Keratinocyte (primary cell): ENCODE measurements around the gene LPAR1. TPM values are rescaled to one million over a fixed set of nuclear protein-coding genes. Genes with fewer than 3 reads are reported as not detected.

Experiments
- DNase-seq: peaks from one replicate; pipeline ENCODE4 v3.0.0-alpha.2; 2011; ENCODE audit warnings: low read depth, missing footprints, low spot score
- FAIRE-seq: peaks from 2 replicates; lab custom pipeline; 2011; peaks lifted over from hg19 to GRCh38; lab: Jason Lieb, UNC
- H2AFZ ChIP-seq: 2 replicates; pipeline ENCODE4 v1.6.0; 2012; ENCODE audit warnings: low read length, control low read depth, inconsistent platforms; ENCODE audit not compliant: control insufficient read depth
- H3K27ac ChIP-seq: 2 replicates; pipeline ENCODE4 v1.5.1; 2011; ENCODE audit warnings: low read length; ENCODE audit not compliant: control insufficient read depth, insufficient read depth
- H3K27me3 ChIP-seq: 3 replicates; pipeline ENCODE4 v1.6.0; 2011; ENCODE audit warnings: low read length; ENCODE audit not compliant: control insufficient read depth, insufficient read depth; ENCODE audit errors: extremely low read depth
- H3K36me3 ChIP-seq, 2 experiments: 2 replicates in 1 of 2; 3 replicates in 1 of 2; pipeline ENCODE4 v1.5.1; 2011; ENCODE audit warnings: low read length in 2 of 2, mild to moderate bottlenecking in 1 of 2; ENCODE audit not compliant: control insufficient read depth in 2 of 2, insufficient read depth in 2 of 2; ENCODE audit errors: extremely low read depth in 1 of 2
- H3K4me1 ChIP-seq: 3 replicates; pipeline ENCODE4 v1.5.1; 2011; ENCODE audit warnings: low read length; ENCODE audit not compliant: control insufficient read depth, insufficient read depth; ENCODE audit errors: extremely low read depth
- H3K4me2 ChIP-seq: 3 replicates; pipeline ENCODE4 v1.6.0; 2011; ENCODE audit warnings: low read depth, low read length; ENCODE audit not compliant: control insufficient read depth, insufficient read depth; ENCODE audit errors: extremely low read depth
- H3K4me3 ChIP-seq, 3 experiments: fragments of 200-600 bp in 1 of 3; sonication (generic) in 1 of 3; 2 replicates in 2 of 3; 3 replicates in 1 of 3; pipeline ENCODE4 v1.5.1; 2011 to 2016; ENCODE audit warnings: low read length in 3 of 3, mild to moderate bottlenecking in 3 of 3, control low read depth in 2 of 3, inconsistent platforms in 1 of 3, low read depth in 1 of 3, mixed read lengths in 1 of 3, mixed run types in 1 of 3, moderate library complexity in 1 of 3; ENCODE audit not compliant: control insufficient read depth in 2 of 3, insufficient read depth in 2 of 3; ENCODE audit errors: extremely low read depth in 1 of 3
- H3K79me2 ChIP-seq: 2 replicates; pipeline ENCODE4 v1.6.0; 2012; ENCODE audit warnings: low read length; ENCODE audit not compliant: control insufficient read depth, insufficient read depth
- H3K9ac ChIP-seq: 3 replicates; pipeline ENCODE4 v1.6.0; 2011; ENCODE audit warnings: low read length; ENCODE audit not compliant: control insufficient read depth, insufficient read depth; ENCODE audit errors: extremely low read depth
- H3K9me1 ChIP-seq: 3 replicates; pipeline ENCODE4 v1.6.0; 2011; ENCODE audit warnings: low read length; ENCODE audit not compliant: control insufficient read depth, insufficient read depth; ENCODE audit errors: extremely low read depth
- H3K9me3 ChIP-seq: 2 replicates; pipeline ENCODE4 v1.5.1; 2012; ENCODE audit warnings: low read depth, low read length; ENCODE audit not compliant: control insufficient read depth
- H4K20me1 ChIP-seq: 3 replicates; pipeline ENCODE4 v1.6.0; 2011; ENCODE audit warnings: low read length; ENCODE audit not compliant: control insufficient read depth, insufficient read depth; ENCODE audit errors: extremely low read depth
- CTCF ChIP-seq, 3 experiments: IDR thresholded peaks in 1 of 3; conservative IDR thresholded peaks in 1 of 3; optimal IDR thresholded peaks in 1 of 3; 2 replicates in 2 of 3; 3 replicates in 1 of 3; pipeline versions ENCODE3 to v1.5.1; 2011; ENCODE audit warnings: low read length in 3 of 3, mild to moderate bottlenecking in 3 of 3, moderate library complexity in 2 of 3, control low read depth in 1 of 3, inconsistent platforms in 1 of 3; ENCODE audit not compliant: insufficient read depth in 2 of 3; ENCODE audit errors: extremely low read depth in 1 of 3
- EZH2 ChIP-seq: IDR thresholded peaks from one replicate; pipeline ENCODE4 v1.6.1; 2012; ENCODE audit warnings: inconsistent platforms, mild to moderate bottlenecking, low read length, moderate library complexity
- dilution Hi-C: fragments of 300-500 bp; cut with MboI; formaldehyde crosslinking; loops from one replicate; pipeline ENCODE4 v1.7.0; 2020; ENCODE audit warnings: low sequenced_read_pairs; ENCODE audit not compliant: extremely low pct_ligation_motif_present
- polyA plus RNA-seq, 5 experiments: library from polyadenylated mRNA; depleted of rRNA in 3 of 5; stranded (reverse) in 3 of 5; stranded (forward) in 1 of 5; unstranded in 1 of 5; fragments of >200 nt; gene quantifications; 1 replicate in 1 of 5; 2 replicates in 3 of 5; 3 replicates in 1 of 5; pipeline versions ENCODE4 v1.2.1 to v1.2.3, GENCODE V29; 2011 to 2012; ENCODE audit warnings: missing spikeins in 2 of 5, low read depth in 1 of 5, low replicate concordance in 1 of 5

Gene LPAR1
- polyA plus RNA-seq, 1 donor (not counting 4 experiments of a cell fraction or from before 2014, with no cell fraction given): 43.2 TPM

DNA sequence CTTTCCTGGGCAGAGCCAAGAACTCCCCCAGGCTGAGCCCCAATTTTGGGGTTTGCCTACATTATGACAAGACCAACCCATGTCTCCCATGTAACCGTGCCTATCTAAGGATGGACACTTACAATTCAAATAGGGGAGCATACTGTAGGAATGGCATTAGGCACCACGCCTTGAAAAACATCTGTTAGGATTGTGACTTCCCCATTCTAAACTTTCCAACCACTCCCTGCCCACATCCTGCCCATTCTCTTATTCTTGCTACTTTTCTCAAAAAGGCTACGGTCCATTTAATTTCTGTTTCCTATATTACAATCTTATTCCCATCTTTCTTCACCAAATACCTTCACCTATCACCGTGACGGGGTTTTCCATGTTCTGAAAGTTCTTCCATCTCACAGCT is 99.2 kb downstream of the LPAR1 start:
- FAIRE-seq: no peak
- TF ChIP-seq EZH2: no peak
- TF ChIP-seq CTCF (optimal IDR thresholded peaks at IDR 0.05 in 1 of 3, IDR thresholded peaks at IDR 0.05 in 1 of 3, conservative IDR thresholded peaks at IDR 0.05 in 1 of 3; ENCODE audit: extremely low read depth in 1 of 3, insufficient read depth in 2 of 3, low read length in 3 of 3): no peak
- peaks cover 19% of the 10 kb centered on the region for H3K4me1 ChIP-seq

GRCh38 chr9:110938242-110938641 is 100.0 kb downstream of the LPAR1 start:
- Histone ChIP-seq H3K4me2 (no peak overlapping the region), H2AFZ (no peak overlapping the region), H3K4me1 (peaks cover 19% of the 10 kb centered on the region), H3K79me2 (peaks cover 17% of the 10 kb centered on the region), H4K20me1 (no peaks in the 10 kb centered on the region), H3K27me3 (no peaks in the 10 kb centered on the region), H3K9me1 (no peaks in the 10 kb centered on the region), H3K4me3 (no peak overlapping the region), H3K9ac (no peak overlapping the region), H3K27ac (no peak overlapping the region), H3K36me3 (peaks cover 8 to 13% of the 10 kb centered on the region in 2 experiments), H3K9me3 (no peaks in the 10 kb centered on the region)
- FAIRE-seq (no peak), DNase-seq (no peak)
- dilution Hi-C loops: no loop called here
- TF ChIP-seq EZH2 (no peak), CTCF (optimal IDR thresholded peaks at IDR 0.05 in 1 of 3, IDR thresholded peaks at IDR 0.05 in 1 of 3, conservative IDR thresholded peaks at IDR 0.05 in 1 of 3; ENCODE audit: extremely low read depth in 1 of 3, insufficient read depth in 2 of 3, low read length in 3 of 3) (no peak)

More for the DNA sequence above, 99.2 kb downstream of the LPAR1 start:
- Histone ChIP-seq H3K27ac (no peak overlapping the region), H3K79me2 (peaks cover 17% of the 10 kb centered on the region), H3K9me3 (no peaks in the 10 kb centered on the region), H3K9me1 (no peaks in the 10 kb centered on the region), H3K4me3 (no peak overlapping the region), H2AFZ (no peak overlapping the region), H3K27me3 (no peaks in the 10 kb centered on the region), H4K20me1 (no peaks in the 10 kb centered on the region), H3K4me2 (no peak overlapping the region), H3K9ac (no peak overlapping the region), H3K36me3 (peaks cover 8 to 13% of the 10 kb centered on the region in 2 experiments)
- DNase-seq: no peak
- dilution Hi-C loops: no loop called here
